Parathyroid adenoma (tissue), 2 donors: ENCODE results near the gene MSANTD1.

Experiments used
- H2AFZ ChIP-seq: fragments of 300-600 bp; sonication (generic); one replicate; pipeline ENCODE4 v1.7.0; 2017; ENCODE audit warnings: antibody characterized with exemption, mild to moderate bottlenecking
- H3K27ac ChIP-seq: fragments of 300-600 bp; sonication (generic); one replicate; pipeline ENCODE4 v1.7.0; 2017
- H3K27me3 ChIP-seq: fragments of 300-600 bp; sonication (generic); one replicate; pipeline ENCODE4 v1.7.0; 2017; ENCODE audit warnings: low read length; ENCODE audit not compliant: control insufficient read depth, insufficient read depth
- H3K36me3 ChIP-seq: fragments of 300-600 bp; sonication (generic); one replicate; pipeline ENCODE4 v1.7.0; 2017; ENCODE audit warnings: low read length; ENCODE audit not compliant: control insufficient read depth, insufficient read depth
- H3K4me1 ChIP-seq: fragments of 300-600 bp; sonication (generic); one replicate; pipeline ENCODE4 v1.7.0; 2017; ENCODE audit warnings: control low read depth
- H3K4me2 ChIP-seq: fragments of 300-600 bp; sonication (generic); one replicate; pipeline ENCODE4 v1.7.0; 2017; ENCODE audit warnings: low read length
- H3K4me3 ChIP-seq: fragments of 300-600 bp; sonication (generic); one replicate; pipeline ENCODE4 v1.7.0; 2017; ENCODE audit warnings: low read depth, low read length
- H3K79me2 ChIP-seq: fragments of 300-600 bp; sonication (generic); one replicate; pipeline ENCODE4 v1.7.0; 2017; ENCODE audit warnings: control low read depth
- H3K9ac ChIP-seq: fragments of 300-600 bp; sonication (generic); one replicate; pipeline ENCODE4 v1.7.0; 2017; ENCODE audit warnings: mild to moderate bottlenecking
- H3K9me3 ChIP-seq: fragments of 300-600 bp; sonication (generic); one replicate; pipeline ENCODE4 v1.7.0; 2017; ENCODE audit warnings: low read length; ENCODE audit not compliant: control insufficient read depth
- CTCF ChIP-seq: fragments of 300-600 bp; sonication (generic); IDR thresholded peaks from one replicate; pipeline ENCODE4 v1.7.0; 2017; ENCODE audit warnings: antibody characterized with exemption, mild to moderate bottlenecking
- donor health status: primary hyperparathyroidism.

The MSANTD1 gene

DNA sequence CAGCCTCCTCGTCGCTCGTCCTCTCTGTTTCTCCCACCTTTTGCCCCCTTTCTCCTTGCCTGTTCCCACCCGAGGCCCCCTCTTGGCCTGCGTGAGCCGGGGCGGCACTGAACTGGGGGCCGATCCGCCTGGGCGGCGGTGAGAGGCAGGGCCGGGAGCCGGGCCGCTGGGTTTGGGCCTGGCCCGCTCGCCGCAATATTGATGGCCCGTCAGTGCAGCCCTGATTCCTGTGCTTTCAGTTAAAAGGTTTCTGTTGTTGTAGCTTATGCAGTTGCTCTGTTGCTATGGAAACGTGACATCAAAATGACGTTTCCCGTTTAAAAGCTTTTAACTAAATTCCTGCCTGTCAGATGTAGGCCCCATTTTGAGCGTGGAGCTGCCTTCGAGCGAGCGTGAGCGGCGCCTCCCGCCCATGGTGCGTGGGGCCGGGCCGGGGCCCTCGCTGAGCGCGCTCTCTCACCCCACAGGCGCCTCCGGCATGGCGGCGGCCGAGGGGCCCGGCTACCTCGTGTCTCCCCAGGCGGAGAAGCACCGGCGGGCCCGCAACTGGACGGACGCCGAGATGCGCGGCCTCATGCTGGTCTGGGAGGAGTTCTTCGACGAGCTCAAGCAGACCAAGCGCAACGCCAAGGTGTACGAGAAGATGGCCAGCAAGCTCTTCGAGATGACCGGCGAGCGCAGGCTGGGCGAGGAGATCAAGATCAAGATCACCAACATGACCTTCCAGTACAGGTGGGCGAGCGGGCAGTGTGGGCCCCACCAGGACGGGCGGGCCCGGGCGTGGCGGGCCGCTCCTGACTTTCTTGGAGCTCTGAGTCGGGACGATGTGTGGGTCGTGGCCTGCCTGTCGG is at the start of gene MSANTD1:
MSANTD1 (plus strand) TSS at position 349 of the 851 bp plus-strand sequence; CDS start at position 413, 64 bp downstream.
- Histone ChIP-seq H2AFZ (no peak within 1 kb of the TSS), H3K36me3 (no peaks in the 10 kb centered on the region), H3K27ac (no peak within 1 kb of the TSS), H3K4me3 (no peak within 1 kb of the TSS), H3K4me2 (no peak within 1 kb of the TSS), H3K4me1 (no peaks in the 10 kb centered on the region), H3K9ac (no peak within 1 kb of the TSS), H3K27me3 (no peaks in the 10 kb centered on the region), H3K9me3 (no peaks in the 10 kb centered on the region), H3K79me2 (no peaks in the 10 kb centered on the region)
- no peak for TF ChIP-seq CTCF

DNA sequence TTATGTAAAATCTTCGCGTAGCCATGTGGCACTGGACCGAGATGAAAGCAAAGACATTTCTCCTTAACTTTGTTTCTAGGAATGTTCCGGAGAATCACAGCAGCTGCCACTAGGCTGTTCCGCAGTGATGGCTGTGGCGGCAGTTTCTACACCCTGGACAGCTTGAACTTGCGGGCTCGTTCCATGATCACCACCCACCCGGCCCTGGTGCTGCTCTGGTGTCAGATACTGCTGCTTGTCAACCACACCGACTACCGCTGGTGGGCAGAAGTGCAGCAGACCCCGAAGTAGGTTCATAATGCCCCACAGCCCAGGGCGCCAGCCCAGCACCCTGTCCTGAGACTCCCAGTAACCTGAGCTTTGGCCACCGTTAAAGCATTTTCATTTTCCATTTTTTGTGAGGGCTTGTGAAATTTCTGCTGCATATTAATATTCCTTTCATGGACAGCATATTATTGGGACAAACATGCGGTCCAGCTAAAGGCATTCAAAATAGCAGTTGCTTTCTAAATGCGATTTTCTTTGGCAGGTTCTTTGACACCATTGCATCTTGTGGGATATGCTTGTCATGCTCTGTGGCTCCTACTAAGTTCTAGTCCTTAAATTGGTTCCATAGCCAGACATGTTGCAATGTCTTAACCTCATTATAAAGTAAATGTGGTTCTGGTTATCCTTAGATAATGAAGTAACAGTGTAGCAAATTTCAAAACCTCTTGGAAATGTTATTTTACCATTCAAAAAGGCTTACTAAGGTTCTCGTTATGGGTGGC is 49.1 kb upstream of the MSANTD1 start:
- H3K4me2 ChIP-seq = no peak overlapping the region
- H3K36me3 ChIP-seq = no peaks in the 10 kb centered on the region
- H3K9me3 ChIP-seq = no peaks in the 10 kb centered on the region
- H3K9ac ChIP-seq = no peak overlapping the region
- H3K4me3 ChIP-seq = no peak overlapping the region
- no peaks in the 10 kb centered on the region for H3K79me2 ChIP-seq
- H3K27ac ChIP-seq = no peak overlapping the region
- no peaks in the 10 kb centered on the region for H3K27me3 ChIP-seq
- H3K4me1 ChIP-seq = no peaks in the 10 kb centered on the region
- no peak overlapping the region for H2AFZ ChIP-seq
- no peak for TF ChIP-seq CTCF

DNA sequence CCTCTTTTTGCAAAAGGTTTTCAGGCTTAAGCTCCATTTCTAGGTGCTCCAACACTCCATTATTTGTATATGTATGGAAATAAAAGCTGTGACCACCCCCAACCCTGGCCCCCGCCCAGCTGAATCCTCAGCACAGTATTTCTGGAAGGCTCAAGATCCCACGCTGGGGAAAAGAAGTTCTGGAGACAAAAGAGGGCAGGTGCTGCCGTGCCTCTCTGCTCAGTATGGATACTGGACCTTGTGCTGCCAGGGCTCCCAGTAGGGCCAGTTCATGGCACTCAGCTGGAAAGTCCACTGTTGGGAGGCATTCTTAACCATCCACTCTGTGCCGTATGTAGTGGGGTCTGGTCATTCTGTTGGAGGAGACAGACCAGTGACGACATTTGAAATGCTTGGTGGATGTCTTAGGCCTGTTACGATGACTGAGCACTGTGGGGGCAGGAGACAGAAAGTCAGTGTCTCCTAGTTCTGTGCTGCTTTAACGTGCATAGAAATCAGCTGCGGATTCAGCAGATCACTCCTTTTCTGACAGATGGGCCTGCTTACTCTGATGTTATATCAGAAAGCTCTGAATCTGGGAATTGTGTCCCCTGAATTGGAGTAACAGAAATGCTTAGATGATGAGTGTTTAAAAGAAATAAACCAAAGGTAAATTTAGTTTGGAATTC is 48.4 kb upstream of the MSANTD1 start:
- no peak overlapping the region for H3K4me3 ChIP-seq
- H3K36me3 ChIP-seq = no peaks in the 10 kb centered on the region
- no peak overlapping the region for H3K9ac ChIP-seq

More for the DNA sequence above, 48.4 kb upstream of the MSANTD1 start:
- Histone ChIP-seq H3K27me3 (no peaks in the 10 kb centered on the region), H3K79me2 (no peaks in the 10 kb centered on the region), H2AFZ (no peak overlapping the region), H3K4me2 (no peak overlapping the region), H3K9me3 (no peaks in the 10 kb centered on the region), H3K27ac (no peak overlapping the region), H3K4me1 (no peaks in the 10 kb centered on the region)
- TF ChIP-seq CTCF = no peak
